IMR-90 (cell line): Measurements from ENCODE around the gene ENOX1. TPM values are rescaled to one million over a fixed set of nuclear protein-coding genes. Genes with fewer than 3 reads are reported as not detected.
A peak's percentile ranks its signal among the peaks of the same experiment; 100 is the strongest.

ENCODE experiments used
- ATAC-seq: fragments of 200-7000 bp; cut with Tn5 transposase; 2 replicates; pipeline ENCODE4 v1.9.1; 2020; ENCODE audit warnings: low read depth, mild to moderate bottlenecking, moderate library complexity
- BruUV-seq: library from RNA; stranded (reverse); fragments of 400-500 nt; replicated peaks from 2 replicates; lab custom pipeline; 2021; lab: Mats Ljungman, UMichigan
- CTCF ChIA-PET: fragments of 300-600 bp; formaldehyde crosslinking; extraction: SDS; loops from one replicate; lab custom pipeline; 2021; ENCODE audit warnings: antibody characterized with exemption; lab: Yijun Ruan, JAX
- POLR2A ChIA-PET: fragments of 300-600 bp; sonication (Branson Sonifier 250); formaldehyde crosslinking; loops from one replicate; lab custom pipeline; 2022; ENCODE audit warnings: antibody characterized with exemption; ENCODE audit not compliant: unreplicated experiment; lab: Charles Lee
- DNase-seq: peaks from one replicate; pipeline ENCODE4 v3.0.0; 2013
- H2AFZ ChIP-seq: replicated peaks from 2 replicates; pipeline ENCODE3; 2013; ENCODE audit warnings: low read length, mild to moderate bottlenecking; ENCODE audit not compliant: poor library complexity
- H2AK5ac ChIP-seq: 2 replicates; pipeline ENCODE4 v1.6.1; 2013; ENCODE audit warnings: low read depth, low read length, inconsistent platforms
- H2AK9ac ChIP-seq: replicated peaks from 2 replicates; pipeline ENCODE3; 2013; ENCODE audit warnings: mild to moderate bottlenecking, low read depth, low read length, moderate library complexity; ENCODE audit not compliant: poor library complexity
- H2BK120ac ChIP-seq: 2 replicates; pipeline ENCODE4 v1.6.1; 2013; ENCODE audit warnings: low read depth, low read length, inconsistent platforms
- H2BK15ac ChIP-seq: 3 replicates; pipeline ENCODE4 v1.6.1; 2013; ENCODE audit warnings: low read depth, low read length, inconsistent platforms
- H2BK20ac ChIP-seq: 2 replicates; pipeline ENCODE4 v1.6.1; 2013; ENCODE audit warnings: low read depth, mild to moderate bottlenecking, inconsistent platforms, low read length, moderate library complexity
- H2BK5ac ChIP-seq: 2 replicates; pipeline ENCODE4 v1.6.1; 2013; ENCODE audit warnings: mild to moderate bottlenecking, low read depth, low read length, inconsistent platforms; ENCODE audit not compliant: poor library complexity, severe bottlenecking
- H3K14ac ChIP-seq: replicated peaks from 2 replicates; pipeline ENCODE4 v1.6.1; 2013; ENCODE audit warnings: low read depth, low read length, inconsistent platforms
- H3K18ac ChIP-seq: 2 replicates; pipeline ENCODE4 v1.6.1; 2013; ENCODE audit warnings: low read depth, low read length, control low read depth
- H3K23ac ChIP-seq: 2 replicates; pipeline ENCODE4 v1.6.1; 2013; ENCODE audit warnings: low read depth, low read length, inconsistent platforms
- H3K27ac ChIP-seq: 2 replicates; pipeline ENCODE4 v1.5.1; 2013; ENCODE audit warnings: mild to moderate bottlenecking, control low read depth, low read length; ENCODE audit not compliant: insufficient read depth
- H3K27me3 ChIP-seq: 2 replicates; pipeline ENCODE4 v1.6.1; 2013; ENCODE audit warnings: low read length; ENCODE audit not compliant: control insufficient read depth, insufficient read depth
- H3K36me3 ChIP-seq: 2 replicates; pipeline ENCODE4 v1.6.1; 2013; ENCODE audit warnings: low read length, mixed read lengths; ENCODE audit not compliant: control insufficient read depth, insufficient read depth
- H3K4ac ChIP-seq: 2 replicates; pipeline ENCODE4 v1.6.1; 2013; ENCODE audit warnings: low read depth, low read length, inconsistent platforms
- H3K4me1 ChIP-seq: 2 replicates; pipeline ENCODE4 v1.6.1; 2013; ENCODE audit warnings: low read length, mixed read lengths; ENCODE audit not compliant: control insufficient read depth, insufficient read depth
- H3K4me2 ChIP-seq: 2 replicates; pipeline ENCODE4 v1.6.1; 2013; ENCODE audit warnings: low read depth, mild to moderate bottlenecking, control low read depth, low read length, moderate library complexity
- H3K4me3 ChIP-seq: 2 replicates; pipeline ENCODE4 v1.5.1; 2013; ENCODE audit warnings: low read depth, mild to moderate bottlenecking, control low read depth, low read length, moderate library complexity; ENCODE audit not compliant: insufficient read depth
- H3K56ac ChIP-seq: 2 replicates; pipeline ENCODE4 v1.6.1; 2013; ENCODE audit warnings: low read length, inconsistent platforms; ENCODE audit not compliant: insufficient read depth; ENCODE audit errors: extremely low read depth
- H3K79me1 ChIP-seq, 2 experiments: 2 replicates each; pipeline ENCODE4 v1.6.1; 2013; ENCODE audit warnings: low read length in 2 of 2, inconsistent platforms in 1 of 2, low read depth in 1 of 2
- H3K9ac ChIP-seq: 2 replicates; pipeline ENCODE4 v1.6.1; 2013; ENCODE audit warnings: low read depth, low read length, control low read depth
- H3K9me1 ChIP-seq: 2 replicates; pipeline ENCODE4 v1.6.1; 2013; ENCODE audit warnings: low read length, inconsistent platforms; ENCODE audit not compliant: insufficient read depth
- H3K9me3 ChIP-seq: 2 replicates; pipeline ENCODE4 v1.6.1; 2013; ENCODE audit warnings: low read length; ENCODE audit not compliant: control insufficient read depth, insufficient read depth
- H4K20me1 ChIP-seq: 2 replicates; pipeline ENCODE4 v1.6.1; 2013; ENCODE audit warnings: low read length, inconsistent platforms; ENCODE audit not compliant: insufficient read depth
- H4K5ac ChIP-seq: 2 replicates; pipeline ENCODE4 v1.6.1; 2013; ENCODE audit warnings: mild to moderate bottlenecking, low read depth, low read length, control low read depth
- H4K8ac ChIP-seq, 2 experiments: 2 replicates each; pipeline ENCODE4 v1.6.1; 2013; ENCODE audit warnings: low read depth in 2 of 2, low read length in 2 of 2, control low read depth in 1 of 2, inconsistent platforms in 1 of 2
- H4K91ac ChIP-seq: 2 replicates; pipeline ENCODE4 v1.6.1; 2013; ENCODE audit warnings: low read depth, low read length, inconsistent platforms; ENCODE audit not compliant: insufficient read depth
- CEBPB ChIP-seq: IDR thresholded peaks from 2 replicates; pipeline ENCODE4 v1.6.1; 2012; ENCODE audit warnings: low read depth, low read length, improper control_type of control experiment
- NFE2L2 ChIP-seq: fragments of 150-350 bp; IDR thresholded peaks from 2 replicates; pipeline ENCODE4 v1.6.1; 2016; ENCODE audit warnings: low read depth, mild to moderate bottlenecking, low read length
- WGBS, 2 experiments: methylation state at CpG; one replicate each; pipeline versions ENCODE4 v1.1.5 to v1.1.7; 2013; ENCODE audit warnings: missing lambda C conversion rate in 2 of 2; ENCODE audit not compliant: insufficient read length in 1 of 2; ENCODE audit errors: extremely low coverage in 2 of 2; 5-methylcytosine and 5-hydroxymethylcytosine counted together
- dilution Hi-C: fragments of 300-500 bp; cut with HindIII; formaldehyde crosslinking; loops from one replicate; pipeline ENCODE4 v1.14.3; 2018; ENCODE audit warnings: low sequenced_read_pairs; ENCODE audit not compliant: unreplicated experiment
- in situ Hi-C: fragments of 300-500 bp; cut with MboI; formaldehyde crosslinking; loops from 3 replicates; pipeline ENCODE4 v1.14.3; 2019; ENCODE audit warnings: low sequenced_read_pairs, inconsistent platforms, mixed read lengths
- intact Hi-C: fragments of 100-400 bp; cut with micrococcal nuclease; formaldehyde crosslinking; loops from 2 replicates; pipeline ENCODE4 v1.10.0; 2022
- polyA plus RNA-seq, 3 experiments: library from polyadenylated mRNA; depleted of rRNA; stranded (reverse); fragments of >200 nt; gene quantifications; 2 replicates each; pipeline ENCODE4 v1.2.3, GENCODE V29; 2012; ENCODE audit warnings: low replicate concordance in 1 of 3
- total RNA-seq: library from RNA; depleted of rRNA; stranded (reverse); fragments of >200 nt; gene quantifications from 2 replicates; pipeline ENCODE4 v1.2.3, GENCODE V29; 2012

Gene ENOX1
- total and polyA plus RNA-seq, 2 of the 4 experiments (the other 2 are of a cell fraction) = 0.99 to 1.3 TPM

DNA sequence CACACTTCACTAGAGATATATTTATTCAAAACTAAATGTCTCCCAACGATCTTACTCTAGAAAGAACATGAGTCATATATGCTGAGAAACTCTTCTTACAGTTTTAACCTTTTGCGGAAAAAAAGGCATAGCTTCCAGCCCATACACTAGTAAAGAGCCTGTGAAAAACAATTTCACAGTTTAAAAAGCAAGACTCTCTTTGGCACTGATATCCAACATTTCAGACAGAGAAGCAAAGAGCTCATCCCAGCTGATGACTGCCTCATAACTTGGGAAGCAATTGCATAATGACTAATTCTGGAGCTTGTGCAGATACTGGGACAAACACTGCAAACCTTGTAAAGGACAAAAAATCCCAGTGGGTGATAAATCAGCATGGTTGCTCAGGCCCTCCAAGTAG lies 88.0 kb downstream of the ENOX1 start:
- H3K9me3 ChIP-seq = no peaks in the 10 kb centered on the region
- no peak overlapping the region for H2BK120ac ChIP-seq
- H3K27me3 ChIP-seq = peaks cover 2% of the 10 kb centered on the region
- no peak overlapping the region for H3K9ac ChIP-seq
- no peak overlapping the region for H4K8ac ChIP-seq
- intact Hi-C loops = no loop called here
- CTCF ChIA-PET = no interaction called here
- H3K9me1 ChIP-seq = peaks cover 4% of the 10 kb centered on the region
- no peak overlapping the region for H2AK5ac ChIP-seq
- H3K4me3 ChIP-seq = no peak overlapping the region
- peak overlapping the region; percentile 46; the same call in 1 of the 2 replicates for H3K4me2 ChIP-seq
- no peak overlapping the region for H3K27ac ChIP-seq
- H2AFZ ChIP-seq = no peak overlapping the region
- no peaks in the 10 kb centered on the region for H3K79me1 ChIP-seq
- peaks cover 2% of the 10 kb centered on the region; the same call in 1 of the 2 replicates for H3K4me1 ChIP-seq
- H2BK5ac ChIP-seq = no peak overlapping the region
- H2BK15ac ChIP-seq = no peak overlapping the region
- TF ChIP-seq NFE2L2 = no peak
- peak; percentile 68; the same call in 1 of the 2 replicates for TF ChIP-seq CEBPB
- DNase-seq (peak; percentile 73), ATAC-seq (peak; percentile 85)
- H3K36me3 ChIP-seq = no peaks in the 10 kb centered on the region
- WGBS, 2 experiments = 40% methylated on average over 1 of the region's 2 CpGs; no CpG with 5 or more reads in 1 of the 2 experiments
- no peak overlapping the region for H2BK20ac ChIP-seq
- no peak overlapping the region for H3K56ac ChIP-seq
- in situ Hi-C loops = no loop called here
- no peak overlapping the region for H3K4ac ChIP-seq
- BruUV-seq = no TSS peak
- no peak overlapping the region for H3K23ac ChIP-seq
- no peak overlapping the region for H3K14ac ChIP-seq
- dilution Hi-C loops = no loop called here
- no peaks in the 10 kb centered on the region for H4K20me1 ChIP-seq
- H4K5ac ChIP-seq = no peak overlapping the region
- no peak overlapping the region for H3K18ac ChIP-seq
- POLR2A ChIA-PET = interaction anchor here (0.8 kb wide), 1 partner anchor 9 kb away, joined by 11 read pairs; no protein-coding TSS in a partner anchor
- no peak overlapping the region for H4K91ac ChIP-seq
- no peak overlapping the region for H2AK9ac ChIP-seq
